DOHH2 (cell line): Measurements from ENCODE around the gene RPGR.

ENCODE experiments used
- EZH2phosphoT487 ChIP-seq: fragments of 200-600 bp; sonication (generic); IDR thresholded peaks from 2 replicates; pipeline ENCODE4 v1.6.1; 2017; ENCODE audit warnings: borderline replicate concordance, mild to moderate bottlenecking, antibody characterized with exemption, low read length, moderate library complexity, mixed read lengths
- TF ChIP-seq, protein P1 (sequence below): fragments of 200-600 bp; sonication (generic); IDR thresholded peaks from one replicate; pipeline ENCODE4 v1.5.1; 2014; ENCODE audit warnings: antibody characterized with exemption, mild to moderate bottlenecking, low read depth, low read length; ENCODE audit not compliant: poor library complexity, severe bottlenecking

DNA sequence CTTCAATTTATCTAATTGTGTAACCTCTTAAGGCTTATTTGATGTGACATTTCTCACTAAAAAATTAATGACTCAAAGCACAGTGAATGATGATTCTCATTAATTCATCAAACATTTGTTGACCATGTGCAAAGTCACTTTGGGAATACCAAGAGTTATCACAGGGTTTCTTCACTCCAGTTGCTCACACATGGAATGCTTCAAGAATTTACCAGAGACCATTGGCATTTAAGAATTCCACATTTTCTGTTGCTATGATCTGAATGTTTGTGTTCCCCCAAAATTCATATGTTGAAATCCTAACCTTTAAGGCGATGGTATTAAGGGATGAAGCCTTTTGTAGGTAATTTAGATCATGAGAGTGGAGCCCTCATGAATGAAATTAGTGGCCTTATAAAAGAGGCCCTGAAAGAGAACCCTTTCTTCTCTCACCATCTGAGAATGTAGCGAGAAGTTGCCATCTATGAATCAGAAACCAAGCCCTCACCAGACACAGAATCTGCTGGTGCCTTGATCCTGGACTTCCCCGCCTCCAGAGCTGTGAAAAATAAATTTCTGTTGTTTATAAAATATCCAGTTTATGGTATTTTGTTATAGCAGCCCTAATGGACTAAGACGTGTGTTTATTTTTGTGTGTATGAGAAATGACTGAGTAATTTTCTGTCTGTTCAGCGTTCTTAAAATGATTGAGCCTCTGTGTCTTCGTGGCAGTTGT, 90.3 kb downstream of the RPGR start:
- TF ChIP-seq, protein P1, sequence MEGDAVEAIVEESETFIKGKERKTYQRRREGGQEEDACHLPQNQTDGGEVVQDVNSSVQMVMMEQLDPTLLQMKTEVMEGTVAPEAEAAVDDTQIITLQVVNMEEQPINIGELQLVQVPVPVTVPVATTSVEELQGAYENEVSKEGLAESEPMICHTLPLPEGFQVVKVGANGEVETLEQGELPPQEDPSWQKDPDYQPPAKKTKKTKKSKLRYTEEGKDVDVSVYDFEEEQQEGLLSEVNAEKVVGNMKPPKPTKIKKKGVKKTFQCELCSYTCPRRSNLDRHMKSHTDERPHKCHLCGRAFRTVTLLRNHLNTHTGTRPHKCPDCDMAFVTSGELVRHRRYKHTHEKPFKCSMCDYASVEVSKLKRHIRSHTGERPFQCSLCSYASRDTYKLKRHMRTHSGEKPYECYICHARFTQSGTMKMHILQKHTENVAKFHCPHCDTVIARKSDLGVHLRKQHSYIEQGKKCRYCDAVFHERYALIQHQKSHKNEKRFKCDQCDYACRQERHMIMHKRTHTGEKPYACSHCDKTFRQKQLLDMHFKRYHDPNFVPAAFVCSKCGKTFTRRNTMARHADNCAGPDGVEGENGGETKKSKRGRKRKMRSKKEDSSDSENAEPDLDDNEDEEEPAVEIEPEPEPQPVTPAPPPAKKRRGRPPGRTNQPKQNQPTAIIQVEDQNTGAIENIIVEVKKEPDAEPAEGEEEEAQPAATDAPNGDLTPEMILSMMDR, result no peak
- no peak for TF ChIP-seq EZH2phosphoT487
